ENCODE results near the gene GAS6.
"Not testable (repeated sequence)": the region's sequence is repeated elsewhere in the genome, so short reads cannot be mapped to it uniquely, and the experiment has no call there.

The GAS6 gene

GRCh38 chr13:113836768-113837559 lies 26.9 kb downstream of the GAS6 start:
- in situ Hi-C loops (cut with MboI; ENCODE audit: low sequenced_read_pairs, unreplicated experiment), result no loop called here
- TF ChIP-seq CTCF (IDR thresholded peaks at IDR 0.05; ENCODE audit: borderline replicate concordance, control extremely low read depth, extremely low read depth, insufficient read depth, missing control alignments), result no peak

GRCh38 chr13:113835461-113836270 lies 28.2 kb downstream of the GAS6 start:
- no peak for DNase-seq (ENCODE audit: low spot score)
- in situ Hi-C loops (cut with MboI; ENCODE audit: low sequenced_read_pairs, unreplicated experiment), result no loop called here
- TF ChIP-seq CTCF (IDR thresholded peaks at IDR 0.05; ENCODE audit: borderline replicate concordance, control extremely low read depth, extremely low read depth, insufficient read depth, missing control alignments), result no peak

More at GRCh38 chr13:113836768-113837559, 26.9 kb downstream of the GAS6 start:
- DNase-seq (ENCODE audit: low spot score), result no peak

- in situ Hi-C loops (cut with MboI; ENCODE audit: low sequenced_read_pairs, unreplicated experiment), result no loop called here
- TF ChIP-seq CTCF (IDR thresholded peaks at IDR 0.05; ENCODE audit: borderline replicate concordance, control extremely low read depth, extremely low read depth, insufficient read depth, missing control alignments), result no peak
- no peak for DNase-seq (ENCODE audit: low spot score)
These were observed 29.2 kb downstream of the GAS6 start for GRCh38 chr13:113834496-113835200.

- DNase-seq (ENCODE audit: low spot score); in situ Hi-C loops (cut with MboI; ENCODE audit: low sequenced_read_pairs, unreplicated experiment): not testable (repeated sequence)
These were observed 29.9 kb downstream of the GAS6 start for GRCh38 chr13:113834006-113834405.

- no peak for TF ChIP-seq CTCF (IDR thresholded peaks at IDR 0.05; ENCODE audit: borderline replicate concordance, control extremely low read depth, extremely low read depth, insufficient read depth, missing control alignments)
- in situ Hi-C loops (cut with MboI; ENCODE audit: low sequenced_read_pairs, unreplicated experiment), result no loop called here
- no peak for DNase-seq (ENCODE audit: low spot score)
These were observed 30.6 kb downstream of the GAS6 start for GRCh38 chr13:113833111-113833830.

- no peak for DNase-seq (ENCODE audit: low spot score)
- in situ Hi-C loops (cut with MboI; ENCODE audit: low sequenced_read_pairs, unreplicated experiment), result no loop called here
- TF ChIP-seq CTCF (IDR thresholded peaks at IDR 0.05; ENCODE audit: borderline replicate concordance, control extremely low read depth, extremely low read depth, insufficient read depth, missing control alignments), result no peak
These were observed 31.2 kb downstream of the GAS6 start for GRCh38 chr13:113832631-113833030.
